ENCODE measurements around the gene PLAC8.
"Not testable (repeated sequence)": the region's sequence is repeated elsewhere in the genome, so short reads cannot be mapped to it uniquely, and the experiment has no call there.

The PLAC8 gene

DNA sequence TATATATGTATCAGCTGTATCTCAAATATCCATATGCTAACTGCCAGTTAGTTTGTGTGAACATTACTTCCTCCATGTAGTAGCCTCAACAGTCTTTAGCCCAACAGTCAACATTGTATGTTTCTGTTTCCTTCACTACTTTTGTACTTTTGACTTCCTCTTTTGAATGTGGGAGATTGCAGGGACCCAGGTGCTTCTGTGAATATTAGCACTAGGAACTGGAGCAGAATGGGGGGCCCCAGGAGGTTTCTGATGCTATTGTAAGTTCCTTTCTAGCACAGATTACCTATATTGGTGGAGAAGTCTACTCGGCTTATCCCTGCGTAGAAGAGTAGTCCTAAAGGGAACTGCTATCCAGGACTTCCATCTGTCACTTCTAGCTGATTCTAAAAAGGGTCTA lies 2.3 kb downstream of the PLAC8 start:
- no peak for DNase-seq (ENCODE audit: low read depth)

- not testable (repeated sequence) for DNase-seq (ENCODE audit: low read depth)
These were observed 2.8 kb downstream of the PLAC8 start for GRCh38 chr4:83111751-83112141.

DNA sequence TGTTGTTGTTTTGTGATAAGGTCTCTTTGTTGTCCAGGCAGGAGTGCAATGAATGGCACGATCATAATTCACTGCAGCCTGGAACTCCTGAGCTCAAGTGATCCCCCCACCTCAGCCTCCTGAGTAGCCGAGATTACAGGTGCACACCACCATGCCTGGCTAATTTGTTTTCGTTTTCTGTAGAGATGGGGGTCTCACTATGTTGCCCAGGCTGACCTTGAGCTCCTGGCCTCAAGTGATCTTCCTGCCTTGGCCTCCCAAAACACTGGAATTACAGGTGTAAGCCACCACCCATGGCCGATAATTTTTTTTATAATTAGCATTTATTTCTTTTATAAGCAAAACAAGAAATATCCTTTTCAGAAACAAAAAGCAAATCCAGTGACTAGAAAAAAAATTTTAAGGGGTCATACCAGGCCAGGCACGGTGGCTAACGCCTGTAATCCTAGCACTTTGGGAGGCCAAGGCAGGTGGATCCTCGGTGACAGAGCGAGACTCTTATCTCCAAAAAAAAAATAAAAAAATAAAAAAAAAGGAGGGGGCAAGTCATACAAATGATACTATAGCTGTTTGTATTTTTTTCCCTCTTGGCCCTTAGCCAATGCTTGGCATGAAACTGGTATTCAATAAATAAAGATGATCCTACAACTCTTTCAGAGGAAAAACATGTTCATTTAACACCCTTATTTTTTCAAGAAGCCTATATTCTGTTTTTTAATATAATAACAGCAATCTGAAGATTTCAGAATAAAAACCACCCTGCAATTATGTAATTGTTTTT lies 3.4 kb downstream of the PLAC8 start:
- DNase-seq (ENCODE audit: low read depth) = no peak

DNA sequence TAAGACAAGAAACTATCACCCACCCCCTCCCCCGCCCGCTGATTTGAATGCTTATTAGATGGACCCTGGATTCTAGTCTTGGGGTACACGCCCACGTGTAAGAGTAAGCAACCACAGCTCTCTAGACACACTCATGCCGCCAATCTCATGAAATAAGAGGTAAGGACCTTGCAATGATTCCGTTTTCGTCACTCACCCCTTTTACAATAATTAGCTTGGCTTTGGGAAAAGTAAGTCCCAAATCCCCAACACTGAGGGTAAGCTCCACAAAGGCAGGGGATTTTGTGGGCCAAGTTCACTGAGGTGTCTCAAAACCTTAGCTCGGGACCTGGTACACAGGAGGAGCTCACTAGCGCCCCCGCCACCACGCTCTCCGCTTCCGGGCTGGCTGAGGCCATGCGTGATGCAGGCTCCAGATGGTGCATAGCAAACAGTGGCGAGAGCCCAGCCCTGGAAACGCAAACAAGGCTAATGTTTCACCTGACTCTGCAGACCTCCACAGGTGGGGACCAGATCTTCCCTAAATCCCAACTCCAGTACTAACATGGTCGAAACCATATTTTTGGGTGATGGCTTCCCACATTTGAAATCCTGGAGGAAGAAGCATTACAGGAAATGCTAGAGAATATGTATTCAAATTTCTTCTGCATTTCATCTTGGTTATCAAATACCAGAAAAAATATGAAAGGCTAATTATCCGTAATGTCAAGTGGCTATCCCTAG lies 4.1 kb downstream of the PLAC8 start:
- peak; percentile 83 for DNase-seq (ENCODE audit: low read depth)

DNA sequence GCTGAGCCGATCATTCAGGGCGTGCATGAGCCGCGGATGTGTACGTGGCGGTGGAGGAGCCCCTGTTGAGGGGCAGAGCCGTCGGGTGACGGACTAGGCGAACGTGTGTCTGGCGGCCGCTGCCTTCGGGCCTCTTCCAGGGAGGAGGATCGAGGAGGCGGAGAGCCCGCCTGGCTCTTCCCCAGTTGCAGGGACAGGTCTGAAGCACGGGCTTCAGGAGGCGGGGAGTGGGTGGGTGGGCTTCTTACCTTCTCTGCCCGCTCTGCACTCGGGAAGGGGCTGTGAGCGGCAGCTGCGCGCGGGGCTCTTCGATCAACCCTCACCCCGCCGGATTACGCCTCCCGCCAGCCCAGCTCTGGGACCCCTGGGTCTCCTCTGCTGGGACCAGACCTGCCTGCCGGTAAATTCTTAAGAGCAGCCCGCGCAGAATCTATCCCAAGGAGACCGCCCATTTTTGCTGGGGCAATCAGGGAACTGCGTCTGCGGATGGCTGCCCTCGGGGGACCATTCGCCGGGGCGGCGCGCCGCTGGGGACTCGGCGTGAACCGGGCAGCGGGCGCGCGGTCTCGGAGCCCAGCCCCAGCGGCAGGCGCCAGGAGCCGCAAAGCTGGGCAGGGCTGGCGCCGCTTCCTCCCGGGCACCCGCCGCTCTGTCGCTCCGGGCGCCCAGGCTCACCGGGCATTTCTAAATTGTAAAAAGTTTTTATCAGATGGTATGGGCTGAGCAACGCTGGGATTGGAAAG lies 4.9 kb downstream of the PLAC8 start:
- no peak for DNase-seq (ENCODE audit: low read depth)

DNA sequence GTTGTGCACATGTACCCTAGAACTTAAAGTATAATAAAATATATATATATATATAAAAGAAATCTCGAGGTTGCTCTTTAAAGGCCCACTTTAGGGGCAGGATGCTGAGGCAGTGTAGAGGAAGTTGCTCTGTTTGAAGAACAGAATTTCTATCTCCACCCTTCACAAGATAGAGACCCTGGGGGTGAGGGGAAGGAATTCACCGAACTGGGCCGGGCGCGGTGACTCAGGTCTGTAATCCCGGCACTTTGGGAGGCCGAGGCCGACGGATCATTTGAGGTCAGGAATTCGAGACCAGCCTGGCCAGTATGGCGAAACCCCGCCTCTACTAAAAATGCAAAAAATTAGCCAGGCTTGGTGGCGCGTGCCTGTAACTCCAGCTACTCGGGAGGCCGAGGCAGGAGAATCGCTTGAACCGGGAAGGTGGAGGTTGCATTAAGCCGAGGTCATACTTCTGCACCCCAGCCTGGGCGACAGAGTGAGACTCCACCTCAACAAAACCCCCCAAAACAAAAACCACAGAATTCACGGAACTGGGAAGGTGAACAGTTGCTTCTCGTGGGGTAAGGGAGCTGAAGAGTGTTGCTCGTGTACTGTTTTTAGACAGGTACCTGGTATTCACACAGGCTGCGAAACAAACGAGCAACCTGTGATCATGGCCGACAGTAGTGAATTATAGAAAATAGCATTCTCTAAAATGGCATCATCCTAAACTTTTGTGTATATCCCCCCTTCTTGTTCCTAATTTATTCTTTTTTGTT lies 6.2 kb downstream of the PLAC8 start:
- DNase-seq (ENCODE audit: low read depth) = no peak

DNA sequence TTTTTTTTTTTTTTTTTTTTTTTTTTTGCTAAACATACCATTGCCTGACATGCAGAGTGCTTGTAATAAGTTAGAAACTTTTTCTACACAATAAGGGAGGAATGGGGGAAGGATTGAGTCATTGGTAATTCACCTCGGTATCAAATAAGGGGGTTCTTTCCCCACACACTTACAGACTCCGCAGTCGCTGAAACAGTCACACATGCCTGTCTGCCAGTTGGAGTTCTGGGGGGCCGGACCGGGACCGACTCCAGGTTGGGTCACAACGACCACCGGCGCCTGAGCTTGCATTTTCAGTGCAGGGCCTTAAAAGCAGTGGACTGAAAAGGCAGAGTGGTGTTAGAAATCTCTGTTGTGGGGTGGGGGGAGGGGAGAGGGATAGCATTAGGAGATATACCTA lies 6.9 kb downstream of the PLAC8 start:
- no peak for DNase-seq (ENCODE audit: low read depth)

- DNase-seq (ENCODE audit: low read depth) = no peak
These were observed 9.5 kb downstream of the PLAC8 start for GRCh38 chr4:83104991-83105390.

- no peak for DNase-seq (ENCODE audit: low read depth)
These were observed 18.1 kb downstream of the PLAC8 start for GRCh38 chr4:83096397-83096796.

DNA sequence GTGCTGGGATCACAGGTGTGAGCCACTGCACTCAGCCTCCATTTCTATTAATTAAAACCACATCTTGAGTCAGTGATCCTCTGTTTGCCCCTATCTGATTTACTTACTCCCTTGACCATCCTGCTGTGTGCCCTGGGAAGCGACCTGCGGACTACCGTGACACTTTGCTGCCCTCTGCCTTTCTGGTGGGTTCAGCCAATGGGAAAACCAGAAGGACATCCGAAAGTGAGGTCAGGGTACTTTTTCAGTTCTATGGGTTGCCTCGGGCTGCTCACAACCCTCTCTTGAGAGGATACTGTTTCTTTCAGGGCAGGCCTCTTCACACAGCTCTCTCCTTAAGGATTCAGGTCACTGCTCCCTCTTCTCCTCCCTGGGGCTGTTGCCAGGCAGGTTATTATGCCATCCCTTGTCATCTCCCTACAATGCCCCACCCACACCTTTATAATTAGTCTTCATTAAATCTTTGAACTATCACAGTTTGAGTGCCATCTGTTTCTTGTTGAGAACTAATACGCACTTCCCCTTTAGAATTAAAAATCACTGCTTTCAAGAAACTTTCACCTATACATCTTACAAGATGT lies 21.4 kb downstream of the PLAC8 start:
- DNase-seq (ENCODE audit: low read depth) = no peak

GRCh38 chr4:83089410-83090157 lies 24.9 kb downstream of the PLAC8 start:
- no peak for DNase-seq (ENCODE audit: low read depth)

- not testable (repeated sequence) for DNase-seq (ENCODE audit: low read depth)
These were observed 29.6 kb downstream of the PLAC8 start for GRCh38 chr4:83084956-83085355.

DNA sequence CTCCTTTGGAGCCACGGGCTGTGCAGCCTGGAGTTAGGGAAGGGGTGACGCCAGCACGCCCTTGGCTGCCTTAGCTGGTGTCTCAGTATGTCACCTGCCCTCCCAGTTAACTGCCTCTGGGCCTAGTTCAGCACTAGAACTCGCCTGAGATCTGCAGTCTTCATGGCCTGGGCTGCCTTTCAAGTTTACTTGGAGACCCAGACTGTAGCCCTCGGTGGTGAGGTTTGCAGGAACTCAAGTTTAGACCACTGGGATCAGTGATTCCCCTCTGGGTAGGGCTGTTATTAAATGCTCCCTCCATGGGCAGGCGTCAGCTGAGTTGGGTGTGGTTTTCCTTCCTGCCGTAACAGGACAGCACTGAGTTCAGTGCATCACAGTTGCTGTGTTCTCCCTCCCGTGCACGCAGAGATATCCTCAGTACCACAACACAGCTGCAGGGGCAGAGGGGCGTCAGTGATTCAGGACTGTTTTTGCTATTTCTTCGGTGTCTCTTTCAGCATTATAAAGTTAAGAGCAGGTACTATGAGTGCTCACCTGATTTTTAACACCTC lies 30.5 kb downstream of the PLAC8 start:
- DNase-seq (ENCODE audit: low read depth) = no peak

- peak; percentile 7 for DNase-seq (ENCODE audit: low read depth)
These were observed 31.8 kb downstream of the PLAC8 start for GRCh38 chr4:83082777-83083176.

DNA sequence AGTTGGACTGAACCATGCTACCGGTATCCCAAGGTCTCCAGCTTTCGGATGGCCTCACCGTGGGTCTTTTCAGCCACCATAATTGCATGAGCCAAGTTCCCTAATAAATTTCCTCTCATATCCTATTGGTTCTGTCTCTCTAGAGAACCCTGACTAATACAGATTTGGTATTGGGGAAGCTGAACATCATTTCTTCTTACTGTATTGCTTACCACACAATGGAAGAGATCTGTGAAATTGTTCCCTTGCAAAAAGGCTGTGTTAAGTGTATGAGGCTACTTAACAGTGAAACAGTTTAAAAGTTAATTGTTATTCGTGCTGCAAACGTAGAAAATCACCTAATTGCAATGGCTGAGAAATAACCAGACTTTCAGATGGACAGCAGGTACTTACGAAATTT lies 34.0 kb downstream of the PLAC8 start:
- no peak for DNase-seq (ENCODE audit: low read depth)

DNA sequence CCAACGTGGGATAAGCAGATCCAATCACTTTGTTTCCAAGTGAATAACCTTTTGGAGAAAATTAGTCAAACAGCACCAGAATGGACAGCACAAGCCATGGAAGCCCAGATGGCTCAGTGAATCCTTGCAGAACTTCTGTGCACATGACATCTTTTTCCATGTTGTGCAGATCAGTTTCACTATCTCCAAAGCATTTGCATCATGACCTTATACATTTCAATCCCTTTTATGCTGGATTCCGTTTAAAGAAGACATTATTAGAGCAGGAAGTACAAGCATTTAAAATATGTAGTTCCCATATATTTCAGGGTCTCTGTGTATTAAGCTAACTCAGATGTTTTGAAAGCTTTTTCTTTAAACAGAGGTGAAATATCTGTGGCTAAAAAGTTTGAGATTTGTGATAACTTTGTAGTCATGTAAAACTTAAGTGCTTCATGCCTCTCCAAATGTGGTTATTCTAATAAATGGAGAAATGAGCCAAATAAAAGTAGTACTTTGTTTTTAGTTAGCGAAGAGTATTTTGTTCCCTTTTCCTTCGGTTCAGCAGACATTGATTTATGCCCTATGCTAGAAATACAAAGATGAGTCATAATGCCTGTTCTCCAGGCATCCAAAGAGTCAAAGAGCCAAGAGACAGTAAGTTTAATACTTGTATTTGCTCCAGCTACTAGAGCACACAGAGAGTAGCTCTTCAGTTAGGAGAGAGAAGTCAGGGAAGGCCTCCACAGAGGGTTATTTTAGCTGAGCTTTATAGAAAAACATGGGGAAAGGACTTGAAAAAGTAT lies 39.0 kb downstream of the PLAC8 start:
- DNase-seq (ENCODE audit: low read depth) = no peak

DNA sequence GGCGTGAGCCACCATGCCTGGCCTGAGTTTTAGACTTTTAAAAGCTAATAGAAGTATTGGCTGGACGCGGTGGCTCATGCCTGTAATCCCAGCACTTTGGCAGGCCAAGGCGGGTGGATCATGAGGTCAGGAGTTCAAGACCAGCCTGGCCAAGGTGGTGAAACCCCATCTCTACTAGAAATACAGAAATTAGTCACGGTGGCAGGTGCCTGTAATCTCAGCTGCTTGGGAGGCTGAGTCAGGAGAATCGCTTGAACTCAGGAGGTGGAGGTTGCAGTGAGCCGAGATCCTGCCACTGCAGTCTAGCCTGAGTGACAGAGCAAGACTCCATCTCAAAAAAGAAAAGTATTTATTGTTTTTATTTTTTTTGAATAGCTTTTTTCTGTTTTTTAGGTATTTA lies 39.7 kb downstream of the PLAC8 start:
- DNase-seq (ENCODE audit: low read depth) = not testable (repeated sequence)

GRCh38 chr4:83074086-83074704 lies 40.3 kb downstream of the PLAC8 start:
- DNase-seq (ENCODE audit: low read depth) = peak; percentile 32

- DNase-seq (ENCODE audit: low read depth) = no peak
These were observed 43.4 kb downstream of the PLAC8 start for GRCh38 chr4:83071116-83071515.
